DMS 273 treated with DMSO at 0.1 percent for 48 hours (cell line): Measurements from ENCODE around the gene DHX8.
"Not testable (repeated sequence)": the region's sequence is repeated elsewhere in the genome, so short reads cannot be mapped to it uniquely, and the experiment has no call there.

Experiments used
- DNase-seq: peaks from one replicate; lab custom pipeline; 2025; lab: John Stamatoyannopoulos, UW

Gene DHX8

GRCh38 chr17:43483674-43484551 lies at the start of gene DHX8:
Gene DHX8, plus strand, starts transcription at chr17:43483975. Its CDS starts 63 bp downstream, at chr17:43484038.
- DNase-seq = peak; percentile 99

- no peak for DNase-seq
These were observed 48.9 kb upstream of the DHX8 start for GRCh38 chr17:43434902-43435319.

- DNase-seq = no peak
These were observed 46.0 kb upstream of the DHX8 start for GRCh38 chr17:43437756-43438155.

- no peak for DNase-seq
These were observed 45.1 kb upstream of the DHX8 start for GRCh38 chr17:43438626-43439025.

GRCh38 chr17:43439041-43439440 lies 44.7 kb upstream of the DHX8 start:
- DNase-seq = peak; percentile 75

GRCh38 chr17:43442711-43443110 lies 41.1 kb upstream of the DHX8 start:
- DNase-seq = no peak

- DNase-seq = no peak
These were observed 40.4 kb upstream of the DHX8 start for GRCh38 chr17:43443381-43443780.

- DNase-seq = no peak
These were observed 39.4 kb upstream of the DHX8 start for GRCh38 chr17:43444223-43445008.

GRCh38 chr17:43445009-43445589 lies 38.7 kb upstream of the DHX8 start:
- no peak for DNase-seq

- DNase-seq = no peak
These were observed 37.0 kb upstream of the DHX8 start for GRCh38 chr17:43446773-43447172.

- no peak for DNase-seq
These were observed 34.9 kb upstream of the DHX8 start for GRCh38 chr17:43448720-43449469.

GRCh38 chr17:43449470-43450248 lies 34.1 kb upstream of the DHX8 start:
- no peak for DNase-seq

- DNase-seq = not testable (repeated sequence)
These were observed 33.0 kb upstream of the DHX8 start for GRCh38 chr17:43450791-43451190.

- DNase-seq = not testable (repeated sequence)
These were observed 32.0 kb upstream of the DHX8 start for GRCh38 chr17:43451741-43452140.

- no peak for DNase-seq
These were observed 30.4 kb upstream of the DHX8 start for GRCh38 chr17:43453331-43453812.

- DNase-seq = no peak
These were observed 28.9 kb upstream of the DHX8 start for GRCh38 chr17:43454868-43455267.

- no peak for DNase-seq
These were observed 27.7 kb upstream of the DHX8 start for GRCh38 chr17:43456029-43456428.

GRCh38 chr17:43456661-43457361 lies 27.0 kb upstream of the DHX8 start:
- peak; percentile 53 for DNase-seq

GRCh38 chr17:43457362-43457692 lies 26.4 kb upstream of the DHX8 start:
- DNase-seq = no peak

- not testable (repeated sequence) for DNase-seq
These were observed 23.9 kb upstream of the DHX8 start for GRCh38 chr17:43459878-43460277.
